Measurements from ENCODE around the gene TMCC3.

- TF ChIP-seq, protein P1, sequence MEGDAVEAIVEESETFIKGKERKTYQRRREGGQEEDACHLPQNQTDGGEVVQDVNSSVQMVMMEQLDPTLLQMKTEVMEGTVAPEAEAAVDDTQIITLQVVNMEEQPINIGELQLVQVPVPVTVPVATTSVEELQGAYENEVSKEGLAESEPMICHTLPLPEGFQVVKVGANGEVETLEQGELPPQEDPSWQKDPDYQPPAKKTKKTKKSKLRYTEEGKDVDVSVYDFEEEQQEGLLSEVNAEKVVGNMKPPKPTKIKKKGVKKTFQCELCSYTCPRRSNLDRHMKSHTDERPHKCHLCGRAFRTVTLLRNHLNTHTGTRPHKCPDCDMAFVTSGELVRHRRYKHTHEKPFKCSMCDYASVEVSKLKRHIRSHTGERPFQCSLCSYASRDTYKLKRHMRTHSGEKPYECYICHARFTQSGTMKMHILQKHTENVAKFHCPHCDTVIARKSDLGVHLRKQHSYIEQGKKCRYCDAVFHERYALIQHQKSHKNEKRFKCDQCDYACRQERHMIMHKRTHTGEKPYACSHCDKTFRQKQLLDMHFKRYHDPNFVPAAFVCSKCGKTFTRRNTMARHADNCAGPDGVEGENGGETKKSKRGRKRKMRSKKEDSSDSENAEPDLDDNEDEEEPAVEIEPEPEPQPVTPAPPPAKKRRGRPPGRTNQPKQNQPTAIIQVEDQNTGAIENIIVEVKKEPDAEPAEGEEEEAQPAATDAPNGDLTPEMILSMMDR (IDR thresholded peaks at IDR 0.05), result no peak
- no peak for TF ChIP-seq POLR2A (IDR thresholded peaks at IDR 0.05)
These were observed 40.4 kb downstream of the TMCC3 start for GRCh38 chr12:94609917-94610443.
